GM06990 (cell line): ENCODE data around the gene EP400.
A peak's percentile ranks its signal among the peaks of the same experiment; 100 is the strongest.

Experiments
- DNase-seq: peaks from one replicate; pipeline ENCODE4 v3.0.0-alpha.2; 2011; ENCODE audit not compliant: insufficient read length; ENCODE audit errors: extremely low read depth
- H3K27me3 ChIP-seq: replicated peaks from 2 replicates; pipeline ENCODE4 v1.6.0; 2011; ENCODE audit warnings: low read length; ENCODE audit not compliant: control insufficient read depth, insufficient read depth
- H3K36me3 ChIP-seq: 2 replicates; pipeline ENCODE4 v1.5.1; 2011; ENCODE audit warnings: low read length; ENCODE audit not compliant: control insufficient read depth, insufficient read depth
- H3K4me3 ChIP-seq: replicated peaks from 2 replicates; pipeline ENCODE4 v1.5.1; 2011; ENCODE audit warnings: low read depth, mild to moderate bottlenecking, control low read depth, low read length
- CTCF ChIP-seq: IDR thresholded peaks from 2 replicates; pipeline ENCODE4 v1.5.1; 2011; ENCODE audit warnings: low read length, control low read depth, mild to moderate bottlenecking, inconsistent platforms; ENCODE audit not compliant: insufficient read depth, poor library complexity, severe bottlenecking

Gene EP400

GRCh38 chr12:131915823-131916222 is 33.9 kb upstream of the EP400 start:
- no peak for TF ChIP-seq CTCF
- Histone ChIP-seq H3K36me3 (peaks cover 6% of the 10 kb centered on the region), H3K4me3 (no peak overlapping the region), H3K27me3 (no peaks in the 10 kb centered on the region)
- DNase-seq, result peak; percentile 9

DNA sequence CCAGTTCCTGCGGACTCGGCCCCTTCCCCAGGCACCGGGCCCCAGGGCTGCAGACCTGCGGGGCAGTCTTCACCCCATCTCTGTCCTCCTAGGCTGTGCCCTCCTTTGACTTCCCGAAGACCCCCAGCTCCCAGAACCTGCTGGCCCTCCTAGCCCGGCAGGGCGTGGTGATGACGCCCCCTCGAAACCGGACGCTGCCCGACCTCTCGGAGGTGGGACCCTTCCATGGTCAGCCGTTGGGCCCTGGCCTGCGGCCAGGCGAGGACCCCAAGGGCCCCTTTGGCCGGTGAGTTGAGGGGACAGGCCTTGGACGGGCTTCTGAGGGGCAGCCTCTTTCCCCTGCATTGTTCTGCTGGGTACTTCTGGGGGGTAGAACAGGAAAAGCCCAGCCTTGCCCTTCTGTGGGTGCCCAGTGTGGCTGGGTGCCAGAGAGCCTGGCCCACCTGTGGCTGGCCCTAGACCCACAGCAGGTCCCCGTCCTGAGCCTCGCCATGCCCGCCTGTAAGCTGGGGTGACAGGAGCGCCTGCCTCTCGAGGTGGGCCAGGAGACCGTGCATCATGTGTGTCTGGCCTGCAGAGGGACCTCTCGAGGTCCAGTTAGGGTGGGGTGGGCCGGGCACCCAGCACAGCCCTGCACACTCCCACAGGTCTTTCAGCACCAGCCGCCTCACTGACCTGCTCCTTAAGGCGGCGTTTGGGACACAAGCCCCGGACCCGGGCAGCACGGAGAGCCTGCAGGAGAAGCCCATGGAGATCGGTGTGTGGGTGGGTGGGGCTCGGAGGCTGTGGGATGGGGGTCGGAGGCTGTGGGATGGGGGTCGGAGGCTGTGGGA is 33.2 kb upstream of the EP400 start:
- H3K36me3 ChIP-seq, result peaks cover 4% of the 10 kb centered on the region
- DNase-seq, result peak; percentile 5
- no peak for TF ChIP-seq CTCF

GRCh38 chr12:131917139-131917710 is 32.5 kb upstream of the EP400 start:
- Histone ChIP-seq H3K4me3 (no peak overlapping the region), H3K27me3 (no peaks in the 10 kb centered on the region), H3K36me3 (peaks cover 4% of the 10 kb centered on the region)
- TF ChIP-seq CTCF, result no peak
- DNase-seq, result peak; percentile 9

More for the DNA sequence above, 33.2 kb upstream of the EP400 start:
- H3K27me3 ChIP-seq, result no peaks in the 10 kb centered on the region
- H3K4me3 ChIP-seq, result no peak overlapping the region

DNA sequence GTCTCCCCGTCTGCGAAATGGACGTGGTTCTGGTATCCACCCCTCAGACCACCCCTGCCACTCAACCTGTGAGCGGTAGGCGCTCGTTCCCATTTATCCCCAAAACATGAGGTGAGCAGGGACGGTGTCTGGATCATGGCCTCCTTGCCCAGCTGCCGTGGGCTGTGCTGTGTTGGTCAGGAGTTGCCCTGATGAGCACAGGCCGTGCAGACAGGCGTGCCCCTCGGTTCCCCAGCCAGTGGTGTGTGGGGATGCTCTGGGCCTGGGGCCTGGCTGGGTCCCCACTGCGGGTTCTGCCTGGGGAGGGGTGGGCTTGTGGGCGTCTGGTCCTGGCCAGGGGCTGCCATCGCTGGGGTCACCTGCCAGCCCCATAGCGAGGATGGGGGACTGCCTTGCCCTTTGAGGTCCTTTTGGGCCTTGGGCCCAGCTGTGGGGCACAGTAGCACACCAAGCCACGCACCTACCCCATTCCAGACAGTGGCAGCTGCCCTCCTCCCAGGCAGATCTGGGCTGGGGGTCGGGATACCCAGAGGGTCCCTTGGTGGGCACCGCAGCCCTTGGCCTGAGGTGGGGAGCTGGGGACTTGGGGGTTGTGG is 31.9 kb upstream of the EP400 start:
- TF ChIP-seq CTCF, result no peak
- Histone ChIP-seq H3K27me3 (no peaks in the 10 kb centered on the region), H3K36me3 (peaks cover 4% of the 10 kb centered on the region), H3K4me3 (no peak overlapping the region)
- DNase-seq, result peak; percentile 4

- H3K36me3 ChIP-seq, result peaks cover 4% of the 10 kb centered on the region
- H3K27me3 ChIP-seq, result no peaks in the 10 kb centered on the region
- TF ChIP-seq CTCF, result no peak
- no peak overlapping the region for H3K4me3 ChIP-seq
- peak; percentile 2 for DNase-seq
Observed at GRCh38 chr12:131918311-131919050, 31.3 kb upstream of the EP400 start.
